Vagina (tissue), 2 donors: ENCODE measurements around the gene PAK1.
"Not testable (repeated sequence)": the region's sequence is repeated elsewhere in the genome, so short reads cannot be mapped to it uniquely, and the experiment has no call there.

Experiments used
- CTCF ChIP-seq, 3 experiments: fragments of 450-650 bp in 2 of 3; fragments of 200-600 bp in 1 of 3; sonication (generic) in 1 of 3; IDR thresholded peaks; one replicate each; pipeline ENCODE4 v1.5.1; 2017 to 2019; ENCODE audit warnings: antibody characterized with exemption in 3 of 3, mild to moderate bottlenecking in 2 of 3, moderate library complexity in 2 of 3
- POLR2A ChIP-seq, 2 donors: fragments of 450-650 bp; IDR thresholded peaks; one replicate each; pipeline ENCODE4 v1.6.1; 2017; ENCODE audit warnings: antibody characterized with exemption in 2 of 2, mild to moderate bottlenecking in 2 of 2, moderate library complexity in 2 of 2
- POLR2AphosphoS5 ChIP-seq, 2 donors: sonication (generic); formaldehyde crosslinking; IDR thresholded peaks; one replicate each; pipeline ENCODE4 v1.9.0; 2017; ENCODE audit warnings: antibody characterized with exemption in 2 of 2, mild to moderate bottlenecking in 2 of 2, low read depth in 1 of 2; ENCODE audit not compliant: insufficient read depth in 1 of 2

DNA sequence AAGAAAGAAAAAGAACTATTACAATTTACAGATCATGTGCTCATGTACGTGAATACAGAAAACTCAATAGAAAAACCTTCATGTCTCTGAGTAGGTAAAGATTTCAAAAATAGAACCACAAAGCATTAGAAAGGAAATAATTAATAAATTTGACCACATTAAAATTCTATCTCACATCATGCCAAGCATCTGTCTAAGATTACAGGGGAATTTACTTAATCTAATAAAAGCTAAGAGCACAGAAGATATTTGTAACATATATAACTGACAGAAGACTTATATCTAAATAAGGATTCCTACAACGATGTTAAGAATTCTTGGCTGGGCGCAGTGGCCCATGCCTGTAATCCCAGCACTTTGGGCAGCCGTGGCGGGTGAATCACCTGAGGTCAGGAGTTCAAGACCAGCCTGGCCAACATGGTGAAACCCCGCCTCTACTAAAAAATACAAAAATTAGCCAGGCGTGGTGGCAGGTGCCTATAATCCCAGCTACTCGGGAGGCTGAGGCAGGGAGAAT is 88.6 kb downstream of the PAK1 start:
- not testable (repeated sequence) for TF ChIP-seq CTCF (IDR thresholded peaks at IDR 0.05); POLR2AphosphoS5 (IDR thresholded peaks at IDR 0.05; ENCODE audit: insufficient read depth in 1 of 2, low read depth in 1 of 2); POLR2A (IDR thresholded peaks at IDR 0.05)
